Sigmoid colon (tissue), 7 donors: ENCODE results near the gene WNT5A. TPM values are rescaled to one million over a fixed set of nuclear protein-coding genes. Genes with fewer than 3 reads are reported as not detected.

Source experiments
- DNase-seq: peaks from one replicate; pipeline ENCODE4 v3.0.0-alpha.2; 2019
- H3K27ac ChIP-seq, 4 donors: fragments of 200-600 bp; sonication (generic); one replicate each; pipeline ENCODE4 v1.5.1; 2016 to 2019; ENCODE audit warnings: mild to moderate bottlenecking in 1 of 4
- H3K27me3 ChIP-seq, 3 donors: fragments of 200-600 bp; sonication (generic); one replicate each; pipeline ENCODE4 v1.5.1; 2019; ENCODE audit warnings: mild to moderate bottlenecking in 1 of 3
- H3K36me3 ChIP-seq, 4 donors: fragments of 200-600 bp; sonication (generic); one replicate each; pipeline ENCODE4 v1.5.1; 2016 to 2019
- H3K4me1 ChIP-seq, 4 donors: fragments of 200-600 bp; sonication (generic); one replicate each; pipeline ENCODE4 v1.5.1; 2017 to 2019
- H3K4me3 ChIP-seq, 4 donors: fragments of 200-600 bp; sonication (generic); one replicate each; pipeline ENCODE4 v1.5.1; 2017 to 2019; ENCODE audit warnings: mild to moderate bottlenecking in 2 of 4, moderate library complexity in 1 of 4
- H3K9me3 ChIP-seq, 4 donors: fragments of 200-600 bp in 3 of 4; sonication (generic) in 3 of 4; one replicate each; pipeline versions ENCODE4 v1.5.1 to v1.6.1; 2013 to 2019
- CTCF ChIP-seq, 4 experiments: fragments of 450-650 bp in 3 of 4; fragments of 200-600 bp in 1 of 4; IDR thresholded peaks; one replicate each; pipeline ENCODE4 v1.5.1; 2016 to 2019; ENCODE audit warnings: antibody characterized with exemption in 4 of 4, mild to moderate bottlenecking in 3 of 4, moderate library complexity in 2 of 4
- EP300 ChIP-seq, 4 donors: sonication (generic); formaldehyde crosslinking; IDR thresholded peaks; one replicate each; pipeline ENCODE4 v1.6.1; 2017; ENCODE audit warnings: antibody characterized with exemption in 4 of 4
- POLR2A ChIP-seq, 2 donors: fragments of 450-650 bp; IDR thresholded peaks; one replicate each; pipeline ENCODE4 v1.6.1; 2016; ENCODE audit warnings: antibody characterized with exemption in 2 of 2, mild to moderate bottlenecking in 2 of 2, moderate library complexity in 2 of 2
- POLR2AphosphoS5 ChIP-seq, 4 donors: sonication (generic); formaldehyde crosslinking; IDR thresholded peaks; one replicate each; pipeline ENCODE4 v1.6.1; 2017; ENCODE audit warnings: antibody characterized with exemption in 4 of 4
- WGBS, 2 donors: extraction: QIAGEN DNeasy Blood & Tissue Kit; methylation state at CpG; one replicate each; pipeline ENCODE4 v1.1.7; 2013; 5-methylcytosine and 5-hydroxymethylcytosine counted together
- intact Hi-C: fragments of 100-400 bp; cut with DNase I; formaldehyde crosslinking; loops from one replicate; pipeline ENCODE4 v1.15.1; 2023
- polyA plus RNA-seq, 3 donors: library from polyadenylated mRNA; stranded (reverse); fragments of 200-250 nt; gene quantifications; one replicate each; pipeline ENCODE4 v1.2.3, GENCODE V29; 2013
- total RNA-seq, 4 donors: library from RNA; depleted of rRNA; stranded (reverse); fragments of >200 nt; gene quantifications; one replicate each; pipeline ENCODE4 v1.1.0, GENCODE V29; 2016
- donor health status: healthy with polysubstance abuse.
- donor health status: Bipolar disorder and iron deficiency.
- donor health status: healthy.

WNT5A gene
- total and polyA plus RNA-seq, 7 donors = under 0.01 to 11.9 (median 3.9) TPM

GRCh38 chr3:55442861-55443260 is 44.2 kb downstream of the WNT5A start:
- 72% methylated on average over 3 of the region's 3 CpGs for WGBS, 2 donors
- TF ChIP-seq POLR2A (IDR thresholded peaks at IDR 0.05) = no peak
- TF ChIP-seq POLR2AphosphoS5 (IDR thresholded peaks at IDR 0.05) = no peak
- no peak for TF ChIP-seq CTCF (IDR thresholded peaks at IDR 0.05)
- no peak for TF ChIP-seq EP300 (IDR thresholded peaks at IDR 0.05)
- no peaks in the 10 kb centered on the region for H3K9me3 ChIP-seq
- no peak overlapping the region for H3K27ac ChIP-seq
- no peaks in the 10 kb centered on the region for H3K4me1 ChIP-seq
- H3K27me3 ChIP-seq = no peaks in the 10 kb centered on the region
- no peak overlapping the region for H3K4me3 ChIP-seq
- no peaks in the 10 kb centered on the region for H3K36me3 ChIP-seq
- intact Hi-C loops = no loop called here
- no peak for DNase-seq

GRCh38 chr3:55441499-55441898 is 45.6 kb downstream of the WNT5A start:
- no peak for TF ChIP-seq CTCF (IDR thresholded peaks at IDR 0.05)
- TF ChIP-seq EP300 (IDR thresholded peaks at IDR 0.05) = no peak
- TF ChIP-seq POLR2AphosphoS5 (IDR thresholded peaks at IDR 0.05) = no peak
- TF ChIP-seq POLR2A (IDR thresholded peaks at IDR 0.05) = no peak
- H3K4me3 ChIP-seq = no peak overlapping the region
- no peaks in the 10 kb centered on the region for H3K4me1 ChIP-seq
- H3K36me3 ChIP-seq = no peaks in the 10 kb centered on the region
- H3K27me3 ChIP-seq = no peaks in the 10 kb centered on the region
- H3K27ac ChIP-seq = no peak overlapping the region
- H3K9me3 ChIP-seq = no peaks in the 10 kb centered on the region
- intact Hi-C loops = no loop called here
- 86 to 88% methylated on average over 4 of the region's 4 CpGs for WGBS, 2 donors
- DNase-seq = no peak

GRCh38 chr3:55440104-55440708 is 46.9 kb downstream of the WNT5A start:
- no peaks in the 10 kb centered on the region for H3K27me3 ChIP-seq
- 69 to 88% methylated on average over 2 of the region's 2 CpGs for WGBS, 2 donors
- no peaks in the 10 kb centered on the region for H3K36me3 ChIP-seq
- H3K4me3 ChIP-seq = no peak overlapping the region
- no peaks in the 10 kb centered on the region for H3K9me3 ChIP-seq
- H3K27ac ChIP-seq = no peak overlapping the region
- H3K4me1 ChIP-seq = no peaks in the 10 kb centered on the region
- no peak for TF ChIP-seq POLR2AphosphoS5 (IDR thresholded peaks at IDR 0.05)
- no peak for TF ChIP-seq EP300 (IDR thresholded peaks at IDR 0.05)
- no peak for TF ChIP-seq CTCF (IDR thresholded peaks at IDR 0.05)
- TF ChIP-seq POLR2A (IDR thresholded peaks at IDR 0.05) = no peak
- intact Hi-C loops = no loop called here
- DNase-seq = no peak

- H3K27me3 ChIP-seq = no peaks in the 10 kb centered on the region
- WGBS, 2 donors = 88 to 91% methylated on average over 3 of the region's 3 CpGs
- H3K9me3 ChIP-seq = no peaks in the 10 kb centered on the region
- no peaks in the 10 kb centered on the region for H3K36me3 ChIP-seq
- intact Hi-C loops = no loop called here
- H3K4me3 ChIP-seq = no peak overlapping the region
- no peak for DNase-seq
- no peak for TF ChIP-seq CTCF (IDR thresholded peaks at IDR 0.05)
- TF ChIP-seq POLR2AphosphoS5 (IDR thresholded peaks at IDR 0.05) = no peak
- TF ChIP-seq POLR2A (IDR thresholded peaks at IDR 0.05) = no peak
- no peak for TF ChIP-seq EP300 (IDR thresholded peaks at IDR 0.05)
- H3K4me1 ChIP-seq = no peaks in the 10 kb centered on the region
- no peak overlapping the region for H3K27ac ChIP-seq
These were observed 47.4 kb downstream of the WNT5A start for GRCh38 chr3:55439657-55440056.

- no peaks in the 10 kb centered on the region for H3K9me3 ChIP-seq
- DNase-seq = no peak
- H3K27me3 ChIP-seq = no peaks in the 10 kb centered on the region
- no peak for TF ChIP-seq POLR2A (IDR thresholded peaks at IDR 0.05)
- TF ChIP-seq POLR2AphosphoS5 (IDR thresholded peaks at IDR 0.05) = no peak
- TF ChIP-seq CTCF (IDR thresholded peaks at IDR 0.05) = no peak
- TF ChIP-seq EP300 (IDR thresholded peaks at IDR 0.05) = no peak
- no peaks in the 10 kb centered on the region for H3K36me3 ChIP-seq
- no peak overlapping the region for H3K4me3 ChIP-seq
- intact Hi-C loops = no loop called here
- no peak overlapping the region for H3K27ac ChIP-seq
- no peaks in the 10 kb centered on the region for H3K4me1 ChIP-seq
These were observed 50.5 kb downstream of the WNT5A start for GRCh38 chr3:55436644-55437043.
